HG02763 (cell line): ENCODE results near the gene SCAND1.

Source experiments
- ATAC-seq: cut with Tn5 transposase; IDR thresholded peaks from one replicate; pipeline ENCODE4 v1.9.1; 2021; ENCODE audit warnings: mild to moderate bottlenecking, moderate library complexity; ENCODE audit not compliant: unreplicated experiment

Gene SCAND1

DNA sequence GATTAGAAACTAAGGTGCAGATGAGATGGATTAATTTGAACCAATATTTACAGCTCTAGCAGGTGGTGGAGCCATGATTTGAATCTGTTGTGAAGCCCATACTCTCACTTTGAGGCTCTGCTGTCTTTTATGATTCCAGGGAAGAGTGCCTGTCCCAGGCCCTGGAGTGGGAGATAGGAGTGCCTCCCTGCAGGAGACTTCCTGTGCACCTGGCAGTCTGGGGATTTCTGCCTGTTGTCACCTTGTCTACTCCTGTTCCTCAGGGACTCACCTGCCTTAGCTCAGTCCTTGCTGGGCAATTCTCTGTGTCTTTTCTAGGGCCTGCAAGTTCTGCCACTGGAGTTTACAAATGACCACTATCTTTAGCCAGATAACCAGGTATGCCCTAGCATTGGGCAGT is 46.3 kb downstream of the SCAND1 start:
- ATAC-seq = no peak

DNA sequence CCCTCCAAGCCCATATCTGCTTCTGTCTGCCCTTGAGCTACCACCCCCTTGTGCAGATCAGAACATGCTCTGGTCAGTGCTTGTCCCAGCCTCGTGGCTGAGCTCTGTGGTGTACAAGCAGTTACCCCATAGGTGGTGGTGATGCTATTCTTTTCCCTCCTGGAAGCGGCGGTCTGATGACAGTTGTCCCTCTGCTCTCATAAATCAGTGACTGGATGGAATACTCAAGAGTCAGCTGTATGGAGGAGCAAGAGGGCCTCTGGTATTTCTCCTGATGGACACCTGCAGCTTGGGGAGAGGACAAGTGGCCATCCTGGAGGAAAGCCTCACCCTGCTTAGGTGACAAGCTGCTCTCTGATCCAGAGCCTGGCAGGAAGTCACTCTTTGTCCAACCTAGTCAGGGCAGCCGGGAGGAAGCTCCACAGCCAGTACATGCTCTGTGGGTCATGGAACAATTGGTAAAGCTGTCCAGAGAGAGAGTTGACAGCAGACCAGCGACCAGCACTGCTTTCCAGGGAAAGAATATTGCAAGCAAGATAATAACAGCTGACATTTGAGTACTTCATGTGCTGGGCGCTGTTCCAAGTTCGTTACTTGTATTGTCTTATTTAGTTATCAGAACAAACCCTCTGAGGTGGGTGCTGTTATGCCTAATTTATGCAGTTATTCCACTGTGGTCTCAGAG is 47.1 kb downstream of the SCAND1 start:
- ATAC-seq = no peak

- no peak for ATAC-seq
Observed at GRCh38 chr20:35904982-35905663, 49.2 kb downstream of the SCAND1 start.

GRCh38 chr20:35903843-35904242 is 50.5 kb downstream of the SCAND1 start:
- ATAC-seq = no peak
